B cell (primary cell): ENCODE data around the gene ONECUT3. TPM values are rescaled to one million over a fixed set of nuclear protein-coding genes. Genes with fewer than 3 reads are reported as not detected.

Source experiments
- ATAC-seq: fragments of 200-7000 bp; cut with Tn5 transposase; one replicate; pipeline ENCODE4 v1.10.0; 2021; ENCODE audit warnings: low read depth, mild to moderate bottlenecking, moderate number of reproducible peaks, moderate library complexity
- CTCF ChIA-PET: fragments of 350-600 bp; sonication (Branson Sonifier 250); formaldehyde crosslinking; loops from one replicate; lab custom pipeline; 2021; ENCODE audit warnings: antibody characterized with exemption, inconsistent platforms; lab: Charles Lee
- POLR2A ChIA-PET: fragments of 350-600 bp; sonication (Branson Sonifier 250); formaldehyde crosslinking; loops from one replicate; lab custom pipeline; 2021; ENCODE audit warnings: antibody characterized with exemption; lab: Charles Lee
- DNase-seq: peaks from one replicate; pipeline ENCODE4 v3.0.0; 2013
- H2AFZ ChIP-seq: 2 replicates; pipeline ENCODE4 v1.6.1; 2012; ENCODE audit warnings: mild to moderate bottlenecking, low read depth, low read length; ENCODE audit not compliant: insufficient read depth, poor library complexity, severe bottlenecking
- H3K27ac ChIP-seq, 2 donors: 1 replicate in 1 of 2; 2 replicates in 1 of 2; pipeline ENCODE4 v1.5.1; 2012 to 2013; ENCODE audit warnings: low read length in 2 of 2, mild to moderate bottlenecking in 2 of 2, moderate library complexity in 1 of 2
- H3K27me3 ChIP-seq, 4 experiments: fragments of 200-600 bp in 1 of 4; sonication (generic) in 1 of 4; replicated peaks in 1 of 4; 1 replicate in 2 of 4; 2 replicates in 2 of 4; pipeline versions ENCODE4 v1.6.1 to v1.7.0; 2013 to 2016; ENCODE audit warnings: low read length in 3 of 4, mild to moderate bottlenecking in 2 of 4, mixed read lengths in 1 of 4, moderate library complexity in 1 of 4; ENCODE audit not compliant: insufficient read depth in 4 of 4, control insufficient read depth in 3 of 4; ENCODE audit errors: control extremely low read depth in 1 of 4
- H3K36me3 ChIP-seq, 2 experiments: replicated peaks in 1 of 2; 1 replicate in 1 of 2; 2 replicates in 1 of 2; pipeline versions ENCODE4 v1.6.1 to v1.7.1; 2013; ENCODE audit warnings: low read length in 1 of 2; ENCODE audit not compliant: insufficient read depth in 2 of 2, control insufficient read depth in 1 of 2; ENCODE audit errors: control extremely low read depth in 1 of 2, extremely low read depth in 1 of 2
- H3K4me1 ChIP-seq, 2 donors: fragments of 200-600 bp in 1 of 2; sonication (generic) in 1 of 2; 1 replicate in 1 of 2; 2 replicates in 1 of 2; pipeline versions ENCODE4 v1.5.1 to v1.6.1; 2013 to 2017; ENCODE audit warnings: low read length in 2 of 2; ENCODE audit not compliant: control insufficient read depth in 2 of 2, insufficient read depth in 2 of 2
- H3K4me2 ChIP-seq: replicated peaks from 2 replicates; pipeline ENCODE3; 2012; ENCODE audit warnings: mild to moderate bottlenecking, low read depth, low read length; ENCODE audit not compliant: poor library complexity, severe bottlenecking
- H3K4me3 ChIP-seq, 5 experiments: fragments of 200-600 bp in 1 of 5; sonication (generic) in 1 of 5; 1 replicate in 3 of 5; 2 replicates in 2 of 5; pipeline versions ENCODE4 v1.5.1 to v1.7.0; 2011 to 2016; ENCODE audit warnings: low read length in 4 of 5, mild to moderate bottlenecking in 4 of 5, low read depth in 2 of 5, control low read depth in 1 of 5, moderate library complexity in 1 of 5; ENCODE audit not compliant: insufficient read depth in 1 of 5; ENCODE audit errors: control extremely low read depth in 1 of 5, extremely low read depth in 1 of 5
- H3K79me2 ChIP-seq: fragments of 200-600 bp; sonication (generic); one replicate; pipeline ENCODE4 v1.6.0; 2016; ENCODE audit warnings: low read length; ENCODE audit not compliant: control insufficient read depth, insufficient read depth
- H3K9ac ChIP-seq: fragments of 200-600 bp; sonication (generic); 2 replicates; pipeline ENCODE4 v1.6.1; 2017; ENCODE audit warnings: mild to moderate bottlenecking, low read length, moderate library complexity
- H3K9me3 ChIP-seq, 3 donors: one replicate each; pipeline versions ENCODE4 v1.6.1 to v1.7.1; 2013; ENCODE audit warnings: low read length in 2 of 3; ENCODE audit not compliant: control insufficient read depth in 2 of 3, insufficient read depth in 1 of 3; ENCODE audit errors: control extremely low read depth in 1 of 3
- H4K20me1 ChIP-seq: 2 replicates; pipeline ENCODE4 v1.6.0; 2012; ENCODE audit warnings: mild to moderate bottlenecking, low read length; ENCODE audit not compliant: insufficient read depth, control insufficient read depth, poor library complexity, severe bottlenecking
- H3K27ac Mint-ChIP-seq: one replicate; pipeline ENCODE4 v1.8.0; 2021; ENCODE audit warnings: mixed read lengths
- H3K27me3 Mint-ChIP-seq: one replicate; pipeline ENCODE4 v1.8.0; 2021; ENCODE audit warnings: mixed read lengths
- H3K4me1 Mint-ChIP-seq: one replicate; pipeline ENCODE4 v1.8.0; 2021; ENCODE audit warnings: mixed read lengths
- H3K4me3 Mint-ChIP-seq: one replicate; pipeline ENCODE4 v1.8.0; 2021; ENCODE audit warnings: mixed read lengths
- H3K9me3 Mint-ChIP-seq: one replicate; pipeline ENCODE4 v1.8.0; 2022; ENCODE audit warnings: mixed read lengths; ENCODE audit not compliant: insufficient read depth
- EZH2 ChIP-seq: IDR thresholded peaks from 2 replicates; pipeline ENCODE4 v1.6.1; 2012; ENCODE audit warnings: borderline replicate concordance, low read depth, mild to moderate bottlenecking, moderate library complexity, low read length; ENCODE audit not compliant: insufficient read depth, poor library complexity, severe bottlenecking
- WGBS: methylation state at CpG from one replicate; pipeline ENCODE4 v1.1.5; 2013; ENCODE audit warnings: missing lambda C conversion rate; ENCODE audit not compliant: insufficient coverage; 5-methylcytosine and 5-hydroxymethylcytosine counted together
- intact Hi-C: fragments of 100-400 bp; cut with micrococcal nuclease; formaldehyde crosslinking; loops from one replicate; pipeline ENCODE4 v1.10.0; 2022
- polyA plus RNA-seq: library from polyadenylated mRNA; depleted of rRNA; stranded (reverse); fragments of >200 nt; gene quantifications from 2 replicates; pipeline ENCODE4 v1.2.3, GENCODE V29; 2012
- total RNA-seq, 2 donors: library from RNA; stranded (reverse); fragments of 120-200 nt in 1 of 2; gene quantifications; 1 replicate in 1 of 2; 2 replicates in 1 of 2; pipeline versions ENCODE4 v1.2.3 to v1.2.4, GENCODE V29; 2013 to 2022
- TF ChIP-seq, protein P1 (sequence below): fragments of 200-600 bp; IDR thresholded peaks from one replicate; pipeline ENCODE4 v1.8.0; 2022; ENCODE audit warnings: antibody characterized with exemption, mild to moderate bottlenecking

Gene ONECUT3
- total and polyA plus RNA-seq, 2 donors (not counting 1 experiment from before 2014, with no cell fraction given) = not detected

DNA sequence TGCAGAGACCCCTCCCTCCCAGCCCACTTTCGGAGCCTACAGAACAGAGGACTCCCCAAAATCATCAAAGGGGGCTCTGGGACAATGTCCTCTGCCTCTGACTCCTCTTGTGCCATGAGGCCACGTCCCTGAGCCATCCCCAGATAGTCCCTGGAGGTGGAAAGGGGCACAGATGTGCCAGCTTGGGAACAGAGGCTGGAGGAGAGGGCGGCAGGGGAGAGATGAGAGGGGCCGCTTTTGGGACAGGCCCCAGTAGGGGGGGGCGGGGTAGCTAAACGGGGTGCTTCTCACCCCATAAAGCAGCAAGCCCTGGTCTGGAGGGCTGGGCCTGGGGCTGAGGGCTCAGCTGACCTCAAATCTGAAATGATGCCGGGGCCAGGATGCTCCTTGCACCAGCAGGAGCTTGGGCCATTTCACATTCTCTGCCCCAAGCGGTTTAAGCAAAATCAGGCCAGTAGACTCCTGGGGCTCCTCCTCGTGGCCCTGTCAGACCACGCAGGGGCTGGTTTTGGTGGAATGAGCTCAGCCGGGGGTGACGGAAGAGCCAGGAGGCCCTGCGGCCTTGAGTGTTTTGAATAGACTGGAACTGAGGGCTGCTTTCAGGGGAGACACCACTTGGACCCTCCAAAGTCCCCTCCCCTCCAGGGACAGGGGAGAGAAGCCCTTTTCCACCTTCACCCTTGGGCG, 27.1 kb downstream of the ONECUT3 start:
- Histone ChIP-seq H3K4me2 (no peak overlapping the region), H3K27ac (no peak overlapping the region), H3K4me1 (peaks cover 7 to 14% of the 10 kb centered on the region in 2 donors), H3K4me3 (no peak overlapping the region), H4K20me1 (no peaks in the 10 kb centered on the region), H3K27me3 (peaks cover 0 to 74% (median 34%) of the 10 kb centered on the region in 4 experiments), H3K9me3 (peaks cover 0 to 65% (median 10%) of the 10 kb centered on the region in 3 donors), H3K9ac (no peak overlapping the region), H3K36me3 (no peaks in the 10 kb centered on the region), H3K79me2 (no peaks in the 10 kb centered on the region), H2AFZ (no peak overlapping the region)
- Mint-ChIP-seq H3K9me3 (no peaks in the 10 kb centered on the region), H3K27me3 (peaks cover 52% of the 10 kb centered on the region), H3K27ac (no peak overlapping the region), H3K4me1 (peaks cover 10% of the 10 kb centered on the region), H3K4me3 (no peak overlapping the region)
- DNase-seq (no peak), ATAC-seq (no peak)
- intact Hi-C loops = no loop called here
- WGBS = 47% methylated on average over 9 of the region's 14 CpGs
- TF ChIP-seq, protein P1, sequence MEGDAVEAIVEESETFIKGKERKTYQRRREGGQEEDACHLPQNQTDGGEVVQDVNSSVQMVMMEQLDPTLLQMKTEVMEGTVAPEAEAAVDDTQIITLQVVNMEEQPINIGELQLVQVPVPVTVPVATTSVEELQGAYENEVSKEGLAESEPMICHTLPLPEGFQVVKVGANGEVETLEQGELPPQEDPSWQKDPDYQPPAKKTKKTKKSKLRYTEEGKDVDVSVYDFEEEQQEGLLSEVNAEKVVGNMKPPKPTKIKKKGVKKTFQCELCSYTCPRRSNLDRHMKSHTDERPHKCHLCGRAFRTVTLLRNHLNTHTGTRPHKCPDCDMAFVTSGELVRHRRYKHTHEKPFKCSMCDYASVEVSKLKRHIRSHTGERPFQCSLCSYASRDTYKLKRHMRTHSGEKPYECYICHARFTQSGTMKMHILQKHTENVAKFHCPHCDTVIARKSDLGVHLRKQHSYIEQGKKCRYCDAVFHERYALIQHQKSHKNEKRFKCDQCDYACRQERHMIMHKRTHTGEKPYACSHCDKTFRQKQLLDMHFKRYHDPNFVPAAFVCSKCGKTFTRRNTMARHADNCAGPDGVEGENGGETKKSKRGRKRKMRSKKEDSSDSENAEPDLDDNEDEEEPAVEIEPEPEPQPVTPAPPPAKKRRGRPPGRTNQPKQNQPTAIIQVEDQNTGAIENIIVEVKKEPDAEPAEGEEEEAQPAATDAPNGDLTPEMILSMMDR = no peak
- TF ChIP-seq EZH2 = no peak
- ChIA-PET POLR2A (no interaction called here), CTCF (interaction anchor here (1.6 to 2.1 kb wide), 2 partner anchors 9 to 46 kb away, joined by 5 to 9 read pairs; no protein-coding TSS in a partner anchor)

DNA sequence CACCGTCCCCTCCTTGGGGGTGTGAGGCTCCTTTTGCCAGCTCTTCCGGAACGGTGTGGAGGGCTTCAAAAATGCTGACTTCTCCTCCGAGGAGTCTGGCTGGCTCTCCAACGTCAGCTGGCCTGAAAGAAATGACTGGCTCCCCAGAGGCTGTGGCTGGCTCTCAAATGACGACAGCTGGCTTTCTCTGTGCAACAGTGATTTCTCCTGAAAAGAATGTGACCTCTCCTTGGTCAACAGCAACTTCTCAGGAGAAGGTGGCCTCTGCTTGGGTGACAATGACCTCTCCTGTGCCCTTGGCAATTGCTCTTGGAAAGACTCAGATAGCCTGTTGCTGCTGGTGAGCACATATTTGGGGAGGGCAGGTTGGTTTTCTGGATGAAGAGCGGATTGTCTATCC, 29.2 kb downstream of the ONECUT3 start:
- H3K27ac ChIP-seq = no peak overlapping the region
- no peak overlapping the region for H3K4me3 ChIP-seq
- no peak overlapping the region for H2AFZ ChIP-seq
- TF ChIP-seq, protein P1 = no peak
- no peak for TF ChIP-seq EZH2
- no peaks in the 10 kb centered on the region for H3K36me3 ChIP-seq
- H3K9ac ChIP-seq = no peak overlapping the region
- WGBS = 88% methylated on average over 7 of the region's 7 CpGs
- CTCF ChIA-PET = interaction anchor here (0.6 to 2.6 kb wide), 6 partner anchors 11 to 1519 kb away, joined by 3 to 6 read pairs (median 3); no protein-coding TSS in a partner anchor
- peaks cover 0 to 49% (median 10%) of the 10 kb centered on the region in 3 donors for H3K9me3 ChIP-seq
- no peak overlapping the region for H3K4me3 Mint-ChIP-seq
- H3K79me2 ChIP-seq = no peaks in the 10 kb centered on the region
- intact Hi-C loops = no loop called here
- peaks cover 0 to 53% (median 22%) of the 10 kb centered on the region in 4 experiments for H3K27me3 ChIP-seq
- peaks cover 48% of the 10 kb centered on the region for H3K27me3 Mint-ChIP-seq
- peaks cover 5% of the 10 kb centered on the region for H3K4me1 Mint-ChIP-seq
- H4K20me1 ChIP-seq = no peaks in the 10 kb centered on the region
- POLR2A ChIA-PET = no interaction called here
- no peak for ATAC-seq
- H3K4me2 ChIP-seq = no peak overlapping the region
- no peaks in the 10 kb centered on the region for H3K9me3 Mint-ChIP-seq
- no peak overlapping the region for H3K27ac Mint-ChIP-seq
- DNase-seq = no peak
- H3K4me1 ChIP-seq = no peaks in the 10 kb centered on the region
